Adipocyte (in vitro differentiated cells): Measurements from ENCODE around the gene REXO1.
"Not testable (repeated sequence)": the region's sequence is repeated elsewhere in the genome, so short reads cannot be mapped to it uniquely, and the experiment has no call there.

Experiments used
- DNase-seq: peaks from one replicate; pipeline ENCODE4 v3.0.0-alpha.2; 2015; ENCODE audit warnings: low read depth
- H3K27me3 ChIP-seq: replicated peaks from 2 replicates; pipeline ENCODE4 v1.7.0; 2013; ENCODE audit warnings: mild to moderate bottlenecking, low read length, moderate library complexity; ENCODE audit not compliant: control insufficient read depth, insufficient read depth
- H3K36me3 ChIP-seq: 2 replicates; pipeline ENCODE4 v1.7.0; 2013; ENCODE audit warnings: low read length, mild to moderate bottlenecking, moderate library complexity; ENCODE audit not compliant: control insufficient read depth, insufficient read depth, severe bottlenecking
- H3K4me1 ChIP-seq: 2 replicates; pipeline ENCODE4 v1.7.0; 2013; ENCODE audit warnings: mild to moderate bottlenecking, low read length, moderate library complexity; ENCODE audit not compliant: control insufficient read depth, insufficient read depth
- H3K4me3 ChIP-seq: 2 replicates; pipeline ENCODE4 v1.7.0; 2013; ENCODE audit warnings: mild to moderate bottlenecking, low read length, moderate library complexity
- H3K9ac ChIP-seq: 2 replicates; pipeline ENCODE4 v1.7.0; 2013; ENCODE audit warnings: mild to moderate bottlenecking, low read length, moderate library complexity
- H3K9me3 ChIP-seq: 2 replicates; pipeline ENCODE4 v1.7.0; 2013; ENCODE audit warnings: mild to moderate bottlenecking, low read length, moderate library complexity; ENCODE audit not compliant: control insufficient read depth

Gene REXO1, protein sequence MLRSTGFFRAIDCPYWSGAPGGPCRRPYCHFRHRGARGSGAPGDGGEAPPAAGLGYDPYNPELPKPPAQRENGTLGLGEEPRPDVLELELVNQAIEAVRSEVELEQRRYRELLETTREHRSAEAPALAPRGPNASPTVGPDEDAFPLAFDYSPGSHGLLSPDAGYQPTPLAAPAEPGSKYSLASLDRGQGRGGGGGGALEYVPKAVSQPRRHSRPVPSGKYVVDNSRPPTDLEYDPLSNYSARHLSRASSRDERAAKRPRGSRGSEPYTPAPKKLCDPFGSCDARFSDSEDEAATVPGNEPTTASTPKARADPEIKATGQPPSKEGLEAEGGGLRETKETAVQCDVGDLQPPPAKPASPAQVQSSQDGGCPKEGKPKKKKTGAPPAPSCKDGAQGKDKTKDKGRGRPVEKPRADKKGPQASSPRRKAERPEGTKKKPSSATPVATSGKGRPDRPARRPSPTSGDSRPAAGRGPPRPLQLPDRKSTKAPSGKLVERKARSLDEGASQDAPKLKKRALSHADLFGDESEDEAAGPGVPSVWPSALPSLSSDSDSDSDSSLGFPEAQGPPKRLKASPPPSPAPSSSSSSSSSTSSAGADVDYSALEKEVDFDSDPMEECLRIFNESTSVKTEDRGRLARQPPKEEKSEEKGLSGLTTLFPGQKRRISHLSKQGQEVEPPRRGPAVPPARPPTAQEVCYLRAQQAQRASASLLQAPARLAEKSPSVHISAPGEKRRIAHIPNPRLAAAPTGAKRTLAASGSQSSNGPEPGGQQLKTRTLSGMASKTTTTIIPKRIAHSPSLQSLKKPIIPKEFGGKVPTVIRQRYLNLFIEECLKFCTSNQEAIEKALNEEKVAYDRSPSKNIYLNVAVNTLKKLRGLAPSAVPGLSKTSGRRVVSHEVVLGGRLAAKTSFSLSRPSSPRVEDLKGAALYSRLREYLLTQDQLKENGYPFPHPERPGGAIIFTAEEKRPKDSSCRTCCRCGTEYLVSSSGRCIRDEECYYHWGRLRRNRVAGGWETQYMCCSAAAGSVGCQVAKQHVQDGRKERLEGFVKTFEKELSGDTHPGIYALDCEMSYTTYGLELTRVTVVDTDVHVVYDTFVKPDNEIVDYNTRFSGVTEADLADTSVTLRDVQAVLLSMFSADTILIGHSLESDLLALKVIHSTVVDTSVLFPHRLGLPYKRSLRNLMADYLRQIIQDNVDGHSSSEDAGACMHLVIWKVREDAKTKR

DNA sequence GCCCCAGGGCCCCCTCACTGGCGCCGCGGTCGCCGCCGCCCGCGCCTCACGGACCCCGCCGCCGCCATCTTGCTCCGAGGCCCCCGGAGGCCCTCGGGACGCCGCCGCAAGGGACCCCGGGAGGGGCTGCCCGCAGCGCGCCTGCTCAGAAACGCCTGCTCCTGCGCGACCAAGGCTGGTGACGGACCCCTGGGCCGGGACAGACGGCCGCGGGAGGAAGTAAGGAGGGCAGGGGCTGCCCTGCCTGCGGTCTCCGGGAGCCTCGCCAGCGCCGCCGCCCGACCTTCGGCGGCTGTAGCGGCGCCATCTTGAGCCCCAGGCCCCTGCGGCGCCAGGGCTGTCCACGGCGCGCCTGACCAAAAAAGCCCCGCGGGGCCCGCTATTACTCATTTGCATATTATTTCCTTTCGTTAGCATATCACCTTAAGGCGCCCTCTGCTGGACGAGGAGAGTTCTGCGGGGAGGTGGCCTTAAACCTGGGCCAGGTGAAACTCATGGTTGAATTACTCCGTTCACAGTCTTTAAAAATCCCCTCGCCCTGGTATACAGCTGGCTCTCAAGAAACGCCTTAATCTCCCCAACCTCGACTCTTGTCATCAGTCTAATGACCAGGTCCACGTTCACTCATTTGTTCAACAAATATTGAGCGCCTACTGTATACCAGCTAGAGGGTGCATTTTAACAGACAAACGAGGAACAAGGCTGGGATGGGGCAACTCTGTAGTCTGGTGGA is at the start of gene REXO1:
REXO1 (minus strand) TSS at position 85 of the 733 bp plus-strand sequence. CDS start 125 bp downstream, outside the sequence.
- peak; percentile 96 for DNase-seq
- peak within 1 kb of the TSS; percentile 99 for H3K9ac ChIP-seq
- H3K27me3 ChIP-seq: no peaks in the 10 kb centered on the region
- H3K4me1 ChIP-seq: peaks cover 31% of the 10 kb centered on the region
- H3K36me3 ChIP-seq: no peaks in the 10 kb centered on the region
- H3K4me3 ChIP-seq: peak within 1 kb of the TSS; percentile 94
- no peaks in the 10 kb centered on the region for H3K9me3 ChIP-seq

DNA sequence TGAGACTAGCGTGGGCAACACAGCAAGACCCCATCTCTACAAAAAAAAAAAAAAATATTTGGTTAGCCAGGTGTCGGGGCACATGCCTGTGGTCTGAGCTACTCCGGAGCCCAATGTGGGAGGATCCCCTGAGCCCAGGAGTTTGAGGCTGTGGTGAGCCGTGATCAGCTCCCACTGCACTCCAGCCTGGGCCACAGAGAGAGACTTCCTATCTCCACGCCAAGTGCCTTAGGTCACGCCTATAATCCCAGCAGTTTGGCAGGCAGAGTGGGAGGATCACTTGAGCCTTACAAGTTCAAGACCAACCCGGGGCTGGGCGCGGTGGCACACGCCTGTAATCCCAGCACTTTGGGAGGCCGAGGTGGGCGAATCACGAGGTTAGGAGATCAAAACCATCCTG is 48.2 kb upstream of the REXO1 start:
- Histone ChIP-seq H3K27me3 (no peaks in the 10 kb centered on the region), H3K4me3 (no peak overlapping the region), H3K36me3 (no peaks in the 10 kb centered on the region), H3K4me1 (peaks cover 4% of the 10 kb centered on the region), H3K9ac (no peak overlapping the region), H3K9me3 (no peaks in the 10 kb centered on the region)
- no peak for DNase-seq

DNA sequence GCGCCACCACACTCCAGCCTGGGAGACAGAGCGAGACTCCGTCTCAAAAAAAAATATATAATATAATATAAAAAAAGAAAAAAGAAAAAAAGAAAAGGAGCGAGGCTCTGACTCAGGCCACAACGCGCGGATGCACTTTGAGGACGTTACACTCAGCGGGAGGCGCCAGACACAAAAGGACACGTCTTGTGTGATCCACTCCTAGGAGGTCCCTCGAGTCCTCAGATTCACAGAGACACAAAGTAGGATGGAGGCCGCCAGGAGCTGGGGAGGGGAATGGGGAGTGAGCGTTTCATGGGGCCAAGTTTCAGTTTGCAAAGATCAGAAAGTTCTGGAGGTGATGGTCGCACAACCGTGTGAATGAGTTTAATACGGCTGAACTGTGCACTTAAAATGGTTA is 45.5 kb upstream of the REXO1 start:
- no peak for DNase-seq

DNA sequence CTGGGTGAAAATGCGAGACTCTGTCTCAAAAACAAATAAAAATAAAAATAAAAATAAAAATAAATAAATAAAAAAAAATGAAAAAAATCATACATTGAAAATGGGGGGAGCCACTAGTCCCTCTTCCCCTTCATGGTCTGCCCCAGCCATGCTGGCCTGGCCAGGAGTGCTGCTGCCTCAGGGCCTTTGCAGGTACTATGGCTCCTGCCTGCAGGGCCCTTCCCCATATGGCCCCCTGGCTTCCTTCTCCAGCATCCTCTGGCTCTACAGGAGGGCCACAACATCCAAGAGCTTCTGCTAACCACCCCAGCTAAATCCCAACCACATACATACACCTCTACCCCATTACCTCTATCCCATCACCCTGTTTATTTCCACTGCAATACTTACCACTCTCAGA is 41.6 kb upstream of the REXO1 start:
- Histone ChIP-seq H3K9ac (no peak overlapping the region), H3K9me3 (no peaks in the 10 kb centered on the region), H3K27me3 (no peaks in the 10 kb centered on the region), H3K4me1 (peaks cover 7% of the 10 kb centered on the region), H3K4me3 (no peak overlapping the region), H3K36me3 (no peaks in the 10 kb centered on the region)
- no peak for DNase-seq

More for the DNA sequence above, 45.5 kb upstream of the REXO1 start:
- Histone ChIP-seq H3K27me3 (no peaks in the 10 kb centered on the region), H3K4me1 (peaks cover 4% of the 10 kb centered on the region), H3K36me3 (no peaks in the 10 kb centered on the region), H3K4me3 (no peak overlapping the region), H3K9ac (no peak overlapping the region), H3K9me3 (no peaks in the 10 kb centered on the region)

DNA sequence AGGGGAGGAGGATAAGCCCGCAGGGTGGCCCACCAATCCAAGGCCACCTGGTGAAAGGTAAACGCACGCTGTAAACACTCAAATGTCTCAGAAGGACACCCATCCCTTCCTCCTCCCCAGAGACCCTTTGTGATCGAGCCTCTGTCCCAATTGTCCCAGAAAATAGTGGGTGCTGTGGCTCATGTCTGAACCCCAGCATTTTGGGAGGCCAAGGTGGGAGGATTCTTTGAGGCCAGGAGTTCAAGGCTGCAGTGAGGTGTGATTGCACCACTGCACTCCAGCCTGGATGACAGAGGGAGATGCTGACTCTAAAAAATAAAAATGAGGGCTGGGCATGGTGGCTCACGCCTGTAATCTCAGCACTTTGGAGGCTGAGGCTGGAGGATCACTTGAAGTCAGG is 40.1 kb upstream of the REXO1 start:
- peaks cover 19% of the 10 kb centered on the region for H3K4me1 ChIP-seq

DNA sequence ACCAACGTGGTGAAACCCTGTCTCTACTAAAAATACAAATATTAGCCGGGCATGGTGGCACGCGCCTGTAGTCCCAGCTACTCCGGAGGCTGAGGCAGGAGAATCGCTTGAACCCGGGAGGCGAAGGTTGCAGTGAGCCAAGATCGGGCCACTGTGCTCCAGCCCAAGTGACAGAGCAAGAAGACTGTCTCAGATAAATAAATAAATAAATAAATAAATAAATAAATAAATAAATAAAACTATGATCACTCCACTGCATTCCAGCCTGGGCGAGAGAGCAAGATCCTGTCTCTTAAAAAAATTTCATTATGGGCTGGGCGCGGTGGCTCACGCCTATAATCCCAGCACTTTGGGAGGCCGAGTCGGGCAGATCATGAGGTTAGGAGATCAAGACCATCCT is 38.1 kb upstream of the REXO1 start:
- H3K9me3 ChIP-seq, H3K4me3 ChIP-seq, H3K9ac ChIP-seq, H3K27me3 ChIP-seq, DNase-seq, H3K36me3 ChIP-seq: not testable (repeated sequence)
- H3K4me1 ChIP-seq: peaks cover 27% of the 10 kb centered on the region

More for the DNA sequence above, 40.1 kb upstream of the REXO1 start:
- Histone ChIP-seq H3K36me3 (no peaks in the 10 kb centered on the region), H3K4me3 (no peak overlapping the region), H3K27me3 (no peaks in the 10 kb centered on the region), H3K9me3 (no peaks in the 10 kb centered on the region), H3K9ac (peak overlapping the region; percentile 4)
- no peak for DNase-seq

DNA sequence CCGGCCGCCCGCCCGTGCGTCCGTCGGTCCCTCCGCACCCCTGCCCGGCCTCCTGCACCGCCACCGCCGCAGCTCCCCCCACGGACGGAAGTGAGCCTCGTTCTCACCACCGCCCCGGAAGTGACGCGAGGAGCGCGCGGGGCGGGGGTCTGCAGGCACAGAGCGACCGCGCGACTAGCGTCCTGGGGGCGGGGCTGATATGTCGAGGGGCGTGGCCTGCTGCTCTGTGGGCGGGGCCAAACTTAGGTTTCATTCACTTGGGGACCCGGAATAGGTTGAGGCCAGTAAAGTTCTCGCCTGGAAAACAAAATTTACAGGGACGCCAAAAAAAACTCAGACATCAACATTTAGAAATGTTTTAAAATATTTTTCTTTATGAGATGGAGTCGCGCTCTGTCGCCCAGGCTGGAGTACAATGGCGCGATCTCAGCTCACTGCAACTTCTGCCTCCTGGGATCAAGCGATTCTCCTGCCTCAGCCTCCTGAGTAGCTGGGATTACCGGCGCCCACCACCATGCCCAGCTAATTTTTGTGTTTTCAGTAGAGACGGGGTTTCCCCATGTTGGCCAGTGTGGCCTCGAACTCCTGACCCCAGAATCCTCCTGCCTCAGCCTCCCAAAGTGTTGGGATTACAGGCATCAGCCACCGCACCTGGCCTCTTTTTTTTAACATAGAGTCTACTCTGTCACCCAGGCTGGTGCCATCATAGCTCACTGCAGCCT is 37.3 kb upstream of the REXO1 start, which contains the start of gene ABHD17A:
ABHD17A (minus strand) TSS at position 99 of the 722 bp plus-strand sequence. CDS start 3,930 bp downstream, outside the sequence.
- not testable (repeated sequence) for H3K36me3 ChIP-seq, H3K9me3 ChIP-seq, H3K27me3 ChIP-seq
- peaks cover 27% of the 10 kb centered on the region for H3K4me1 ChIP-seq
- H3K9ac ChIP-seq: peak within 1 kb of the TSS; percentile 95
- peak within 1 kb of the TSS; percentile 96 for H3K4me3 ChIP-seq
- peak; percentile 97 for DNase-seq

DNA sequence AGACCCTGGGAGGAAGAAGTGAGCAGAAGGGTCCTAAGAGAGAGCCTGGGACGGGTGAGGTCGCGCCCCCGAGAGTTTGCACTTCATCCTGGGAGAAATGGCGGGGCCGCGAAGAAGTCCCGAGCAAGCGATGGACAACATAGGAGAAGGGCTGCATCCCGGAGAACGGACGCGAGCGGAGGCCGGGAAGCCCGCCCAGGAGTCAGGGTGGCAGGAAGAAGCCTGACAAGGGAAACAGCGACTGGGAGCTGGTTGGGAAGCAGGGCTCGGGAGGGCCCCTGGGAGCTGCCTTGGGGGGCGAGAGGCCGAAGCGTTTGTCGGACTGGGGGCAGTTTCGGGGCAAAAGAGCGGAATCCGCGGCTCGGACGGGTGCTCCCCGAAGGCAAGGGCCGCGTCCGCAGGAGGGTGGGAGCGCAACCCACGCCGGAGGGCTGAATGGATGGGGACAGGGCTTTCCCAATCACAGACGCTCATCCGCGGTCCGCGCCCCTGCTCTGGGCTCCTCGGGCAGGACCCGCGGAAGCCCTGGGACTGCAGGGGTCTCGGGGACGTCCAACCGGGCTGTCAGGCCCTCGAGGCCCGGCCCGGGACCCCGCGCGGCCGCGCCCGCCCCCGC is 36.5 kb upstream of the REXO1 start:
- DNase-seq: peak; percentile 59
- Histone ChIP-seq H3K9me3 (no peaks in the 10 kb centered on the region), H3K4me1 (peaks cover 27% of the 10 kb centered on the region), H3K27me3 (no peaks in the 10 kb centered on the region), H3K4me3 (peak overlapping the region; percentile 96), H3K36me3 (no peaks in the 10 kb centered on the region), H3K9ac (peak overlapping the region; percentile 95)

DNA sequence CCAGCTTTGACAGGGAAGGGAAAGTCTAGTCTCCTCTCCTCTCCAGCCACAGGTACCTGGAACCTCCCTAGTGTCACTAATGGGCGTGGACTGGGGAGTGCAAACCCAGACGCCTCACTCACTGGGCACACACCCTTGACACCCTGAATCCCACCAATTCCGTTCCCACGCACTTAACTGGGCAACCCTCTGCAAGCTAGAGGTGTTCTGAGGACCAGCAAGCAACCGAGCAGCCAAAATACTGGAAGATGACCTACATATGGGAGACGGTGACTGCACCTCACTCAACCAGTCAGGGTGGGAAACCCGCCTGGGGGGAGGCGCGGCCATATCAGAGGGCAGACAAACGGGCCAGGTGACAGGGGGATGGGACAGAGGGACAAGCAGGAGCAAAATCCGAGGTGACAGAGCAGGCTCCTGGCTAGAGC is 36.0 kb upstream of the REXO1 start:
- Histone ChIP-seq H3K36me3 (no peaks in the 10 kb centered on the region), H3K9ac (peak overlapping the region; percentile 95), H3K27me3 (no peaks in the 10 kb centered on the region), H3K4me3 (peak overlapping the region; percentile 96), H3K9me3 (no peaks in the 10 kb centered on the region), H3K4me1 (peaks cover 27% of the 10 kb centered on the region)
- peak; percentile 26 for DNase-seq
